ENCODE data around the gene SMIM26.

GRCh38 chr20:18543932-18544331 is 23.3 kb upstream of the SMIM26 start:
- TF ChIP-seq CTCF (IDR thresholded peaks at IDR 0.05) (no peak), POLR2A (IDR thresholded peaks at IDR 0.05) (no peak)
